HT1080 (cell line): ENCODE measurements around the gene MSTO1. TPM values are rescaled to one million over a fixed set of nuclear protein-coding genes. Genes with fewer than 3 reads are reported as not detected.
"Not testable (repeated sequence)": the region's sequence is repeated elsewhere in the genome, so short reads cannot be mapped to it uniquely, and the experiment has no call there.

Experiments used
- DNase-seq: peaks from one replicate; pipeline ENCODE4 v3.0.0-alpha.2; 2015; ENCODE audit warnings: low read depth
- total RNA-seq: library from RNA; depleted of rRNA; stranded (reverse); fragments of >200 nt; shearing (Covaris generic); gene quantifications from 2 replicates; pipeline ENCODE4 v1.2.3, GENCODE V29; 2014

The MSTO1 gene
- total RNA-seq, 1 experiment from 2014 or later = 27.4 TPM

DNA sequence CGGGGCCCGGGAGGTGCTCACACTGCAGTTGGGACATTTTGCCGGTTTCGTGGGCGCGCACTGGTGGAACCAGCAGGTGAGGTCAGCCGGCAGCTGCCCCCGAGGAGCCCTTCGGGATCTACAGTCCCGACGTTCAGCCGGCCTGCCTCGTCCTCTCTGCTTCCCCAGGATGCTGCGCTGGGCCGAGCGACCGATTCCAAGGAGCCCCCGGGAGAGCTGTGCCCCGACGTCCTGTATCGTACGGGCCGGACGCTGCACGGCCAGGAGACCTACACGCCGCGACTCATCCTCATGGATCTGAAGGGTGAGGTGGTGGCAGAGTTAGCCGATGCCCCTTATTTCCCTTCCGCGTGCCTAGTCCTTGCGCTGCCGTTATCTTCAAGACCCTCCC is 234 bp downstream of the MSTO1 start:
- DNase-seq = not testable (repeated sequence)

DNA sequence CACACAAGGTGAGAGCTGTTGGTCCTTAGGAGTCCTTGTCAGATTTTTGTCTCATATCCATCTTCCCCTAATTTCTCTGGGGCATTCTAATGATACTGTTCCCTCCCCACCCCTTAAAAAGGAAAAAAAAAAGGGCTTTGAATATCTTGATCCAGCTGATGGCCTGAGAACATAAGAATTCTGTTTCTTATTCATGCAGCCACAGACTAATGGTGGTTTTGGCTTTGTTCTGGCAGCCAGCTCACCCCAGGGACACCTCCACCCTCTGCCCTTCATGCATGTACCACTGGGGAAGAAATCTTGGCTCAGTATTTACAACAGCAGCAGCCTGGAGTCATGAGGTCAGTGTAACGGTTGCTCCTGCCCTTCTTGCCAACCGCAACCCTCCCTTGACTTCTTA is 3.2 kb downstream of the MSTO1 start:
- not testable (repeated sequence) for DNase-seq

DNA sequence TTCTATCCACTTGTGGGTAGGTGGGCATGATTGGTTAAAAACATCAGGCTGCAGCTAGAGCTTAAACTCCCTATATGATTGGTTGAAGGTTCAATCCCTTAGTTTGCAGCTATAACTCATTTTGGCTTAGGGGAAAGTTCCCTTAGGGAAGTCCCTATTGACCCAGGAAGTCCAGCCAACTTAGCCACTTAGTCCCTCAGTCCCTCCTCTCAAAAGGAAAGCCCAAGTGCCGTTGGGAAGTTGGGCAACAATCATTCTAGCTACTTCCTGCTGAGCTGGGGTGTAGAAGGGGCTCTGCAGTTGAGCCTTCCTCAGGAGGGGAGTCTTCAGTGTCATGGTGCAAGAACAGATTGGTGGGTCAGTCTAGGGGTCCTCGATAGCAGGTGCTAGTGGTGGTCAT is 12.2 kb downstream of the MSTO1 start:
- DNase-seq = no peak

DNA sequence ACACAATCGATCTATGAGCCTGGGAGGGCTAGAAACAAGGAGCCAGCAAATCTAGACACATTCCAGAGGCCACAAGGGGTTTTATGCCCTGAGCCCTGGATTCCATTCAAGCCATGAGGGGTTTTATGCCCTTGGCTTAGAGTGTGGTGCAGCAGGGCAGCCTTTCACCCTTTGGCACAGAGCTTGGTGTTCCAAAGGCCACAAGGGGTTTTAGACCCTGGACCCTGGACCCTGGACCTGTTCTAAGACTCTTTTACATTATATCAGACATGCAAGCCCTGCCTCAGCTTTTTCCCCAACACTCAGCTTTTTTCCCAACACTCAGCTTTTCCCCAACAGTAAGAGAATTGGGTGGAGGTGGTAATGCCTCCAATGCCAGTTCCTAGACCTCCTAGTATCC is 13.3 kb downstream of the MSTO1 start:
- DNase-seq = no peak

GRCh38 chr1:155626428-155626827 is 16.4 kb downstream of the MSTO1 start:
- DNase-seq = not testable (repeated sequence)

GRCh38 chr1:155636397-155637153 is 26.6 kb downstream of the MSTO1 start:
- DNase-seq = no peak

- no peak for DNase-seq
These were observed 30.3 kb downstream of the MSTO1 start for GRCh38 chr1:155640367-155640766.

DNA sequence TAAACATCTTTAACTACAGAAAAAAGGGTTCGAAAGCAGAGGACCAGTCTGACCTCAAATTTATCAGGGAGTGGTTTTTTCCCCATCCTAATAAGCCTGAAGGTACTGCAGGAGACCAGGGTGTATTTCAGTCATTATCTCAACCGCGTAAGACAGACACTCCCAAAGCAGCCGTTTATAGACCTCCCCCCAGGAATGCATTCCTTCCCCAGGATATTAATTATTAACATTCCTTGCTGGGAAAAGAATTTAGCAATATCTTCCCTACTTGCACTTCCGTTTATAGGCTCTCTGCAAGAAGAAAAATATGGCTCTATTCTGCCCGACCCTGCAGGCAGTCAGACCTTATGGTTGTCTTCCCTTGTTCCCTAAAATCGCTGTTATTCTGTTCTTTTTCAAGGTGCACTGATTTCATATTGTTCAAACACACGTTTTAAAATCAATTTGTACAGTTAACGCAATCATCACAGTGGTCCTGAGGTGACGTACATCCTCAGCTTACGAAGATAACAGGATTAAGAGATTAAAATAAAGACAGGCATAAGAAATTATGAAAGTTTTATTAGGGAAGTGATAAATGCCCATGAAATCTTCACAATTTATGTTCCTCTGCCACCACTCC is 32.7 kb downstream of the MSTO1 start:
- DNase-seq = not testable (repeated sequence)

DNA sequence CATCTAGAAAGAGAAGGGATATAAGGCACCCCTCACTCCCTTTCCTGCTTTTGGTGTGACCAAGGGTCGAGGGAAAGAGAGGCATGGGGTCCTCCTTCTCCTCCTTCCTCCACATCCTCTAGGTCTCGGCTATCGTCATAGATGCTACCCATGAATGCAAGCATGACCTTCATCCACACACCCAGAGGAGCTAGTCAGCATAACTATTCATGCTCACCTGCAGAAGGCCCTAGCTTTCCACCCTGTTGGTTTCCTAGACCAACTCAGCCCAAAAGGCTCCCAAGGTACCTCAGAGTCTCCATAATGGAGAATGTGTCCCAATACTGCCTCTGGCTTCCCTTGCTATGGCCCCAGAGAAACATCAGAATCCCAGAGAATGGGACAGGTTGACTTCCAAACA is 33.2 kb downstream of the MSTO1 start:
- no peak for DNase-seq

GRCh38 chr1:155645034-155645598 is 35.1 kb downstream of the MSTO1 start:
- DNase-seq = no peak

DNA sequence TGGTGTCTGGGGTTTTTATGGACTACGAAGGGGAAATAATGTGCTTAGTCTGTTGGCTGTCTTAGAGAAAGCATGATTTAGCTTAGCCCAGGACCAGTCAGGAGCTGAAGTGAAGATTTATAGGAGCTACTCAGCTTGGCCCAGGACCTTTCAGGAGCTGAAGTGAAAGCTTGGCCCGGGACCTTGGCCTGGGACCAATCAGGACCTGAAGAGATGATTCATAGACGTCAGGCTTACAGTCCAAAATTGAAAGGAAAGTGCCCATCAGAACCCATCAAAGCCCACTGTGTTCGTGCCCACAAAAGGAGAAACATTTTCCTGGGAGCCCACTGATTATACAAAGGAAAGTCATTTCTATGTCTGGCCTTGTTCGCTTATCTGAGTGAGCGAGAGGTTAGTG is 35.6 kb downstream of the MSTO1 start:
- no peak for DNase-seq

DNA sequence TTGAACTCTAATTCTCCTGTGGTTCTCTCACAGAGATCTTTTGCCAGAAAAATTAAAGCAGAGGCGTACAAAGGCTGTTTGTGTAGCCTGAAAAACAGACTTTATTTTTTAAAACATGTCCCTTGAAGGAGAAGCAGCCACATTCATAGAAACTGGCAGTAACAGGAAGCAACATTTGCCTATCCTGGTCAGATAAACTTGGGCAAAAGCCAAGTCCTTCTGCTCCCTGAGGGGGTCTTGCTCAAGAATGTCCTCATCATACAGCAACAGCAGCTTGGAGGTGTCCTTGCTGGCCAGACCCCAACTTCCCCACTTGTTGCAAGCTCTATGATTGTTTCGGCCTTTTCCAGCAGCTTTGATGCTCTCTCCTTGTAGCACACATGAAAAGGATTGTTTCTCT is 36.3 kb downstream of the MSTO1 start:
- DNase-seq = no peak

- DNase-seq = peak; percentile 92
These were observed 38.5 kb downstream of the MSTO1 start for GRCh38 chr1:155648207-155649147.

DNA sequence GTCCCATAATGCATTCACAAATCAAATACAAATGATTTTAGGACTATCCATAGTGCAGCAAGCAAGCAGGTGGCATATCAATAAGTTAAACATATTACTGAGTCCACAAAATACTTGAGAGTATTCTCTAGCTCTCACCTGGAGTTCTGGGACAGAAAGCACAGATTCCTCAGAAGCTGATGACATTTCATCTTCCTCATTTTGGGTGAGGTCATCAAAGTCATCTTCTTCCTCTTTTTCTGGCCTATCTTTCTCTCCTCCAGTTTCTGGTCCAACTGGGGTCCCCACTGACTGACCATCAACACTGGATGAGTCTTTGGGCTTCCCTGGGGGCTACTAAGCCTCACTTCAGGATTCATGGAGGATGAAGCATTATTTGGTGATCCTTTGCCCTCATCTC is 39.7 kb downstream of the MSTO1 start:
- no peak for DNase-seq

DNA sequence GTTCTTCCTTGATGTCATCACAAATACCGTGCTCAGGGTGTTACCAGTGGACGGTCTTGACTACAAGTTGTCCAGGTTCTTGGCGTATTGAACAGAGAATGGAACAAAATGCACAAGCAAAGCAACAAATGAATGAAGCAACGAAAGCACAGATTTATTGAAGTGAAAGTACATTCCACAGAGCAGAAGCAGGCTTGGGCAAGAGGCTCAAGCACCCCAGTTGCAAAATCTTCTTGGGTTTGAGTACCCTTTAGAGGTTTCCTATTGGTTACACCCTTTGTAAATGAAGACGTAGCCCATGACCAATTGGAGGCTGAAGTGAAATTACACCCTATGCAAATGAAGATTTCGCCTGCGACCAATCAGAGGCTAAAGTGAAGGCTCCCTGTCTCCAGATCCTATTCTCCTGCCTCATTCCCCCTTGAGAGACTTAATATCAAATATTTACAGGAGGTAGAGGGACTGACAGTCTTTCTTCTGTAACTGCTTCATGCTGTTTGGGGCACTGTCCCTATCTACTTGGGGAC is 40.3 kb downstream of the MSTO1 start:
- peak; percentile 14 for DNase-seq

DNA sequence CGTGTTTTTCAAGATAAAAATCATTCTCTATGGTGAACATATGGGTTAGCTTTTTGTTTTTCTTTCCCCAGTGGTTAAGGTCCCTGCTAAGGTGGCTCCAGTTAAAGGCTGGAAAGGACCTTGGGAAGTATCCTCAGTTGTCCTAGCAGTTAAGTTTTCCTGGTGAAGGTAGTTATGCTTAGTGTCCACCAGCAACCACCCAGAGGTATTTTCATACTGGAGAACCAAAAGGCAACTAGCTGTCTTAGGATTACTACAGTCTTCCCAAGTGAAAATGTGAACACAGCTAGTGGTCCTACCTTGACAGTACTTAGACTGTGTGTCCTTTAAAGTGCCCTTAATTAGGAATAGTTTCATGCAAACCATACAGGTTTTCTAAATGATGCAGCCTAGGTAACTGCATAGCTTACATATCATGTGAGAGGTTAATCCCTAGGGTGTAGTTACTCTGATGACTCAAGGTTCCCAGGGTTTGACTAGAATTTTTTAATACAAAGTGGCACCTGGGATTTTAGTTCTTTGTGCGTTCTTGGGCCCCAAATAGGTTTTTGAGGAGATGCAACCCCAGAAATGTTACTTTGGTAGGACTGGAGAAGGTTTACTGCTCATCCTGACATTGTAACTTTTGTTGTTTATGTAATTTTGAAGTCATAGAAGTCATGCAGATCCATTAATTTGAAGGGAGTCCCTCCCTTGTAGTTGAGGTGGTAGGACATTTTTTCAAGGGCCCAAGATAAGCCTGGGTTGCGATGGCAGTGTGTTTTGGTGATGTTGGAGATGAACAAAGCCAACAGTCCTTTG is 42.0 kb downstream of the MSTO1 start:
- DNase-seq = no peak

GRCh38 chr1:155652951-155653350 is 42.9 kb downstream of the MSTO1 start:
- DNase-seq = no peak

- DNase-seq = no peak
These were observed 47.4 kb downstream of the MSTO1 start for GRCh38 chr1:155657463-155657862.

GRCh38 chr1:155661239-155661638 is 51.2 kb downstream of the MSTO1 start:
- not testable (repeated sequence) for DNase-seq
